Measurements from ENCODE around the gene NOL12. TPM values are rescaled to one million over a fixed set of nuclear protein-coding genes. Genes with fewer than 3 reads are reported as not detected.
"Not testable (repeated sequence)": the region's sequence is repeated elsewhere in the genome, so short reads cannot be mapped to it uniquely, and the experiment has no call there.

The NOL12 gene
- total RNA-seq, 2 donors from 2014 or later = 39.6 to 49.0 TPM

- intact Hi-C loops (cut with DNase I) = no loop called here
Measured at GRCh38 chr22:37711490-37711889, 25.3 kb downstream of the NOL12 start.

GRCh38 chr22:37713761-37714160 is 27.6 kb downstream of the NOL12 start:
- intact Hi-C loops (cut with DNase I) = no loop called here
- no peaks in the 10 kb centered on the region for H3K27me3 ChIP-seq (replicated peaks; ENCODE audit: insufficient read depth)
- no peaks in the 10 kb centered on the region for H3K4me1 ChIP-seq (replicated peaks)
- 98% methylated on average over 7 of the region's 7 CpGs for WGBS
- H3K4me3 ChIP-seq = no peak overlapping the region
- no peaks in the 10 kb centered on the region for H3K36me3 ChIP-seq
- no peak for TF ChIP-seq POLR2A (IDR thresholded peaks at IDR 0.05)
- no peak for TF ChIP-seq POLR2AphosphoS5 (IDR thresholded peaks at IDR 0.05)
- TF ChIP-seq CTCF (IDR thresholded peaks at IDR 0.05) = no peak
- no peak for DNase-seq (ENCODE audit: low spot score)
- H3K27ac ChIP-seq = no peak overlapping the region
- H3K9me3 ChIP-seq = no peaks in the 10 kb centered on the region

More at GRCh38 chr22:37711490-37711889, 25.3 kb downstream of the NOL12 start:
- Histone ChIP-seq H3K4me3 (no peak overlapping the region), H3K4me1 (replicated peaks) (no peaks in the 10 kb centered on the region), H3K27me3 (replicated peaks; ENCODE audit: insufficient read depth) (no peaks in the 10 kb centered on the region), H3K9me3 (no peaks in the 10 kb centered on the region), H3K36me3 (no peaks in the 10 kb centered on the region), H3K27ac (no peak overlapping the region)
- TF ChIP-seq CTCF (IDR thresholded peaks at IDR 0.05) (no peak), POLR2A (IDR thresholded peaks at IDR 0.05) (no peak), POLR2AphosphoS5 (IDR thresholded peaks at IDR 0.05) (no peak)
- no peak for DNase-seq (ENCODE audit: low spot score)
- WGBS = 87% methylated on average over 10 of the region's 10 CpGs

GRCh38 chr22:37714634-37715033 is 28.5 kb downstream of the NOL12 start:
- no peaks in the 10 kb centered on the region for H3K4me1 ChIP-seq (replicated peaks)
- no peaks in the 10 kb centered on the region for H3K27me3 ChIP-seq (replicated peaks; ENCODE audit: insufficient read depth)
- no peaks in the 10 kb centered on the region for H3K36me3 ChIP-seq
- H3K9me3 ChIP-seq = no peaks in the 10 kb centered on the region
- TF ChIP-seq CTCF (IDR thresholded peaks at IDR 0.05) (no peak), POLR2AphosphoS5 (IDR thresholded peaks at IDR 0.05) (no peak), POLR2A (IDR thresholded peaks at IDR 0.05) (no peak)
- no peak for DNase-seq (ENCODE audit: low spot score)
- no peak overlapping the region for H3K4me3 ChIP-seq
- 91% methylated on average over 2 of the region's 2 CpGs for WGBS
- intact Hi-C loops (cut with DNase I) = no loop called here
- H3K27ac ChIP-seq = no peak overlapping the region

GRCh38 chr22:37715760-37716159 is 29.6 kb downstream of the NOL12 start:
- Histone ChIP-seq H3K4me3 (no peak overlapping the region), H3K36me3 (no peaks in the 10 kb centered on the region), H3K9me3 (no peaks in the 10 kb centered on the region), H3K4me1 (replicated peaks) (no peaks in the 10 kb centered on the region), H3K27ac (no peak overlapping the region), H3K27me3 (replicated peaks; ENCODE audit: insufficient read depth) (no peaks in the 10 kb centered on the region)
- TF ChIP-seq POLR2AphosphoS5 (IDR thresholded peaks at IDR 0.05) (no peak), CTCF (IDR thresholded peaks at IDR 0.05) (no peak), POLR2A (IDR thresholded peaks at IDR 0.05) (no peak)
- intact Hi-C loops (cut with DNase I) = no loop called here
- WGBS = 88% methylated on average over 7 of the region's 7 CpGs
- no peak for DNase-seq (ENCODE audit: low spot score)

GRCh38 chr22:37716708-37717107 is 30.6 kb downstream of the NOL12 start:
- no peaks in the 10 kb centered on the region for H3K27me3 ChIP-seq (replicated peaks; ENCODE audit: insufficient read depth)
- no peaks in the 10 kb centered on the region for H3K36me3 ChIP-seq
- no peak overlapping the region for H3K4me3 ChIP-seq
- DNase-seq (ENCODE audit: low spot score) = no peak
- no peak for TF ChIP-seq POLR2A (IDR thresholded peaks at IDR 0.05)
- no peak for TF ChIP-seq CTCF (IDR thresholded peaks at IDR 0.05)
- TF ChIP-seq POLR2AphosphoS5 (IDR thresholded peaks at IDR 0.05) = no peak
- WGBS = 93% methylated on average over 9 of the region's 9 CpGs
- intact Hi-C loops (cut with DNase I) = no loop called here
- no peak overlapping the region for H3K27ac ChIP-seq
- no peaks in the 10 kb centered on the region for H3K4me1 ChIP-seq (replicated peaks)
- no peaks in the 10 kb centered on the region for H3K9me3 ChIP-seq

- 76% methylated on average over 7 of the region's 7 CpGs for WGBS
- H3K4me1 ChIP-seq (replicated peaks); intact Hi-C loops (cut with DNase I): not testable (repeated sequence)
Measured at GRCh38 chr22:37717235-37717634, 31.1 kb downstream of the NOL12 start.

GRCh38 chr22:37717746-37718305 is 31.7 kb downstream of the NOL12 start:
- H3K36me3 ChIP-seq; H3K4me1 ChIP-seq (replicated peaks); H3K4me3 ChIP-seq; intact Hi-C loops (cut with DNase I); H3K9me3 ChIP-seq; DNase-seq (ENCODE audit: low spot score); H3K27ac ChIP-seq; H3K27me3 ChIP-seq (replicated peaks; ENCODE audit: insufficient read depth): not testable (repeated sequence)
- 93% methylated on average over 32 of the region's 38 CpGs for WGBS

More at GRCh38 chr22:37717235-37717634, 31.1 kb downstream of the NOL12 start:
- H3K4me3 ChIP-seq; H3K27ac ChIP-seq; DNase-seq (ENCODE audit: low spot score); H3K27me3 ChIP-seq (replicated peaks; ENCODE audit: insufficient read depth); H3K9me3 ChIP-seq; H3K36me3 ChIP-seq: not testable (repeated sequence)
